Measurements from ENCODE around the gene AFAP1. TPM values are rescaled to one million over a fixed set of nuclear protein-coding genes. Genes with fewer than 3 reads are reported as not detected.

AFAP1 gene
- polyA plus RNA-seq, 4 donors = 21.6 to 28.3 (median 23.6) TPM

DNA sequence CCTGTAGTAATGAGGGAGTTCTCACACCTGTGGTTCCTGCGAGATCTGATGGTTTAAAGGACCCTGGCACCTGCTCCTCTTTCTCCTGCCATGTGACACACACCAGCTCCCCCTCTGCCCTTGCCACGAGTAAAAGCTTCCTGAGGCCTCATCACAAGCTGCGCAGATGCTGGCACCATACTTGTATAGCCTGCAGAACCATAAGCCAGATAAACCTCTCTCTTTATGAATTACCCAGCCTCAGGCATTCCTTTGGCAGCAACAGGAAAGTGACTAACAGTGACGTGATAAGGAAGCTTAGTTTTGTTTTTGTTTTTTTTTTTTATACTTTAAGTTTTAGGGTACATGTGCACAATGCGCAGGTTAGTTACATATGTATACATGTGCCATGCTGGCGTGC is 130.9 kb downstream of the AFAP1 start:
- no peak for DNase-seq (ENCODE audit: low read depth in 4 of 4, low spot score in 3 of 4)

DNA sequence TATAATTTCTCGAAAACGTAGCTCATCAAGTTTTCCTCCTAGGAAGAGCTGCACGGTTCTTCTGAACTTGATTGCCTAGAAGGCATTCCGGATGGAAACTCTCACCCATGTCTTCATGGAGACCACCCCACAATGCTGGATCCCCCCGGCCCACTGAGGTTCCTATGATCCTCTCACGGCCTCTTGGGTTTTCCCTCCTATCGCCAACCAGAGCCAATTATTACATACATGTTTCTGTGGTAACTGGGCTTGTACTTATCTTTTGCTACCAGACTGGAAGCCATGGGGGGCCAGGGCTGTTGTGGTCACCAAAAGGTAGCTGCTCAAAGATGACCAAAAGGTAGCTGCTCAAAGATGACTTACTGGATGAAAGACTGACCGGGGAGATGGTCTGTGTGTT is 131.5 kb downstream of the AFAP1 start:
- DNase-seq (ENCODE audit: low read depth in 4 of 4, low spot score in 3 of 4) = no peak

DNA sequence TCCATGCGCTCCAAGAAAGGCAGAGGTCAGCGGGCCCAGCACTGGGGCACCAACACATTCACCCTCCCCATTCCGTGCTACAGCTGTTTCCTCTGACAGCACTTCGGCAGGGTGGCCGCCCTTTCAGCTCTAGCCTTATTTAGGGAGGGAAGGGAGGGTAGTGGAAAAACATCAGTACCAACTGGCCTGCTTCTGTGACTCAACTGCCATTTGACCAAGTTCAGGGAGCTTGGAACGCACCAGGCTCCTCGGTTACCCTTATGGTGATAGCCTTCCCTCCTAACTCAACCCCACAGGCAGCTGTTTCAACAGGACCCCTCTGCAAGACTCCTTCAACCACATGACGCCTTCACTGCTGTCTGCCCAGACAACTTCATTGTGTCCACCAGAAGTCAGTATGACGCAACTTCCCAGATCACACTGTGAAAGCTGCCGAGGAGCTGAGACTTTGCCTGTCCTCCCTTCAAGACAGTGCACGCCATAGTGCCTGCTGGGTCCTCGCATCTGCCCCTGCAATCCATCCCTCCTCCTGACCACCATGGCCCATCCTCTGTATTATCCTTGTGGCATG is 132.2 kb downstream of the AFAP1 start:
- no peak for DNase-seq (ENCODE audit: low read depth in 4 of 4, low spot score in 3 of 4)

DNA sequence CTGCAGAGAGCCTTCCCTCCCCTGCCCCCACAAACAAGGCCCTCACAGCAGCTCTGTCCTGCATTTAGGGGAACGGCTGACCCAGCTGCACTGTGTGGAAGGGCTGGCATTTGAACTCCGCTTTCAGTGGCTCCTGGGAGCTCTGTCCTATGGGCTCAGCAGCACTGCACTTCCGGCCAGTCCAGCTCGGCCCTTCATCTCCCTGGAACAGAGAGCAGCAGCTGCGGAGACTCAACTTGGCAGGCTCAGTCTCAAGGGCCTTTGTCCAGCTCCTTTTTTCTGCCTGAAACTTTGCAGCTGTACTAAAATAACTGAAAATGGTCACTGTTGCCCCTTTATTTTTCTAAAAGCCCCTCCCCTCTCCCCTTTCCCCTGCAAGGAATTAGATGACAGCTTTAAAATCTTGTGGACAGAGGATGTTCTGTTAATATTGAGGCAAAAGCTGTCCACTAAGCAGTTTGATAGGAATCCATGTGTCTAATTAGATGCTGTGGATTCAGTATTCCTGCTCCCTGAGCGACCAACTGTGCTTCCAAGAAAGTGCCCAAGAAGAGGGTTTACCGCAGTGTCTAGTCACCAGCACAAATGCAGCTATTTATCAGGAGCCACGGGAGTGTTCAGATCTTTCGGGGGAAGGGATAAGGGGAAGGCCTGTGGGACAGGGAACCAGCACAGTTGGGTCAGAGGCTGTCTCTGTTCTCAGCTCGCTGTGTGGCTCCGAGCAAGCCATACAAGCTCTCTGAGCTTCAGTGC is 133.1 kb downstream of the AFAP1 start:
- DNase-seq (ENCODE audit: low read depth in 4 of 4, low spot score in 3 of 4) = peak in 2 of 4 donors; percentile 78 to 87

DNA sequence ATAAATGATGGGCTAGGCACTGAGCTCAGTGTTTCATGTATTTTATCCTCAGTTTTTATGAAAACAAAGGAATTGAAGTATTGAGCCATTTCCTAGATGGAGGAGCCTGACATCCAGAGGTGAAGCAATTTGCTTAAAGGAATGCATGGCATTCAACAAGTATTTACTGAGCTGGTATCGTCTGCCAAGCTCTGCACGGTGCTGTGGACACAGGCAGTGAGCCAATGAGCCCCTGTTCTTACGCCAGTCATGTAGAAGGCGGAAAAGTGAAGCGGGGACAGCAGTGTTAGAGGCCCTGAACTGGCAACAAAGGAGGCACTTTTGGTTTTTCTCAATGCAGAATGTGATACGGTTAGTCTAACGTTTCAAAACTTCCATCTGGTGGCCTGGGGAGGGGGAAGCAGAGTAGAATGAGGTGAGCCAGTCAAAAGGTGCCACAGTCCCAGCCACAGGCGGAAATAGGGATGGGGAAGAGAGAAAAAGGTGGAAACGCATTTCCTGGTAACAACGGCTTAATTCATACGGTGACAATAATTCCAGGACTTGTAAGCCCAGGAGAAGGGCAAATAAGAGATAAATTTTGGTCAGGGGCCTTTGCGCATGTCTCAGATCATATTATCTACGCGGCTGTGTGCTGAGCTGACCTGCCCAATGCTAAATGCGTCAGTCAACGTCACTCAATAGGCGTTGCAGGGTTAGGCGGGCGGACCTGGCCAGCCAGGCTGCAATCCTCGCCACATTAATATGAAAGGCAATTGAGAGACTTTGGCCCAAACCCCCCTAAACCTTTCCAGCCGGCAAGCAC is 133.9 kb downstream of the AFAP1 start:
- no peak for DNase-seq (ENCODE audit: low read depth in 4 of 4, low spot score in 3 of 4)

DNA sequence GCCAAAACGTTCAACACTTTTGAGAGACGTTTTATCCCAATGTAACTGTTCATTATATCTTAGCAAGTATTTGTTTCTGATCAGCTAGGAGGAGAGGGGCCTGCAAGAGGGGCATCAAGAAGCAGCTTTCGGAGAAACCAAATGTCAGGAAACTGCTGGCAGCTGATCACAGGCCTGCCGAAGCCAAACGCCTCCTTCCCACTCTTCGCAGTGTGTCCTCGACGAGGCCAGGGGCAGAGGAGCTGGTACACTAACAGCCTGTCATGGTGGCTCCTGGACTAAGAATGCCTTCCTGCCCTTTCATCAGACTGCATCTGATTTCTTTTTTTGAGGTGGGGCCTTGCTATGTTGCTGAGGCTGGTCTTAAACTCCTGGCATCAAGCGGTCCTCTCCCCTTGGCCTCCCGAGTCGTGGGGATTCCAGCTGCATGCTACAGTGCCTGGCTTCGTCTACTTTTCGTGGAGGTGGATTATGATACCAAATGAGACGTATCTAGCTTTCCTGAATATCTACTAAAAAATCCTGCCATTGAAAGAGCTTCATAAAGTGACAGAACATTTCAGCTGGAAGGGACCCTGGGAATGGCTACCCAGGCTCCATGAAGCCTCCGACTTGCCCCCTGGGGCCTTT is 134.8 kb downstream of the AFAP1 start:
- no peak for DNase-seq (ENCODE audit: low read depth in 4 of 4, low spot score in 3 of 4)

DNA sequence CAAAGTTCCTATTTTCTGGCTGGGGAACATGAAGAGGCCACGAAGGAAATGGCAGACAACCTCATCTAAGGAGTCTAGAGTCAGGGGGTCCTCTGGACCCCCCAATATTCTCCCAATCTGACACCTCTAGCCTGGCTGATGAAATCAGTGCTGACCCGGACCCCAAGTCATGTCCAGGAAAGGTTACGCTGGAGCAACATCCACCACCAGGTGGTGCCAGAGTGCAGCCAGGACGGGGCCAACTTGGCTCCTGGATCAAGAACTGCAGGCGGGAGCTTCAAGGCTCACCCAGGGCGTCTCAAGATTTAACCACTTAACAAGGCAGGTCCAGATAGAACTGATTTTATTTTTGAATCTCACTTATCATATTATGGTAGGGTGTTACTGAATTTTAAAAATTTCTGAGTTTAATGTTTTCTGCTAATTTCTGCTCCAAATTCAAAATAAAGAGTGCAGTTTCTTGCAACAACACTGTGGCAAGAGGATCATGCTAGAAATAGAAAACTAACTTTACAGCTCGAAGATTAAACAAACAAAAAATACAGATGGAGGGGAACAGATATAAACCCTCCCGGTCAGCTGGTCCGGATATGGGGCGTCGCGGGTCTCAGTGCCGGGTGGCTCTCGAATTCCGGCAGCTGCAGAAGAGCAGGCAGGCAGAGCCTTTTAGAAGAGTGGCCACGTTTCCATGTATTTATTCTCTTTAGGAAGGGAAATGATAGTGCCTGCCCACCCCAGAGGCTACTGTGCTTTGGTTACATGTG is 135.5 kb downstream of the AFAP1 start:
- no peak for DNase-seq (ENCODE audit: low read depth in 4 of 4, low spot score in 3 of 4)

DNA sequence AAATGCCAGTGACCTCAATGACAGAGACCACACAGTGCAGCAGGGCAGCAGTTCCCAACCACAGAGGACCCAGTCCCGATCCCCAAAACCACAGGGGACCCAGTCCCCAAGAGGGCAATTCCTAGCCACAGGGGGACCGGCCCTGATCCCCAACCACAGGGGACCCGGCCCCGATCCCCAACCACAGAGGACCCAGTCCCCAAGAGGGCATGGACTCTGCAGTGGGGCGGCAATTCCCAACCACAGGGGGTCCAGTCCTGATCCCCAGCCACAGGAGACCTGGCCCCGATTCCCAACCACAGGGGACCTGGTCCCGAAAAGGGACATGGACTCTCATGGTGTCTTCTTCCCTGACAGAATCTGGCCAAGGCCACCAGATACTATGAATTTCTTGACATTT is 136.3 kb downstream of the AFAP1 start:
- DNase-seq (ENCODE audit: low read depth in 4 of 4, low spot score in 3 of 4) = no peak

DNA sequence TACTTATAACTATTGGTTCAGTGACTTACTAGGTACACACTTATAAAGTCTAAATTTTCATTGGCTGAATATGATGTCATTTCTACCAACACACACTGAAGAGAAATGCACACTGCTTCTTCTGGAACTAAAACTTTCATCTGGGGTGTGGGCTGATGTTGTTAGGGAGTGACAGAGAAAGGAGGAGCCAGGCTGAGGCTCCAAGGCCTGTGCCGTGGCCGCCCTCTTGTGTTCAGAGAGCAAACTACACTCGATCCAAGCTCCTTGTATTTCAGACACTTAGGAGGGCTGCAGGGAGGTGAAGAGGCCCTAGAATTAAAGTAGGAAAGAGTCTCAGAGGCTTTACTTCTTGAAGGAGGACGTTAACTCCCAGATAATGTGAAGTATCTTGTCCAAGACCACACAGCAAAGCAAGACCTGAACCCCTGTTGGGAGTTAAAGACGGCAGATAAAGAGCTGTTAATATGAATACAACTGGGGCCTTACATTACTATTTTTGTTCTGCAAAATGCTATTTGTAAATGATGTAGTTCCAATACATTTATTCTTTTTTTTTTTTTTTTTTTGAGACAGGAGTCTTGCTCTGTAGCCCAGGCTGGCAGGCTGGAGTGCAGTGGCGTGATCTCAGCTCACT is 137.5 kb downstream of the AFAP1 start:
- DNase-seq (ENCODE audit: low read depth in 4 of 4, low spot score in 3 of 4) = no peak

DNA sequence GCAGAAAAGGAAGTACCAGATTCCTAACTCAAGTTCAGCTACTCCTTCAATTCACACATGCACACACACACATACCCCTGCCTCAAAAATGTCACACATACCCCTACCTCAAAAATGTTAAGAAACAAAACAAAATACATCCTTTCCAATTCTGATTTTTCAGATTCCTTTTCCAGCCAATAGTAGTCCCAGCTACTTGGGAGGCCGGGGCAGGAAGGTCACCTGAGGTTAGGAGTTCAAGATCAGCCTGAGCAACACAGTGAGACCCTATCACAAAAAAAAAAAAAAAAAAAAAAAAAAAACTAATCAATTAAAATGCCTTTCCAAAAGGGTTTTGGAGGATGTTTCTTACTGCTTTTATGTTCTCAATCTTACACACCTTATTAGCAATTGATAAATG is 138.0 kb downstream of the AFAP1 start:
- no peak for DNase-seq (ENCODE audit: low read depth in 4 of 4, low spot score in 3 of 4)

DNA sequence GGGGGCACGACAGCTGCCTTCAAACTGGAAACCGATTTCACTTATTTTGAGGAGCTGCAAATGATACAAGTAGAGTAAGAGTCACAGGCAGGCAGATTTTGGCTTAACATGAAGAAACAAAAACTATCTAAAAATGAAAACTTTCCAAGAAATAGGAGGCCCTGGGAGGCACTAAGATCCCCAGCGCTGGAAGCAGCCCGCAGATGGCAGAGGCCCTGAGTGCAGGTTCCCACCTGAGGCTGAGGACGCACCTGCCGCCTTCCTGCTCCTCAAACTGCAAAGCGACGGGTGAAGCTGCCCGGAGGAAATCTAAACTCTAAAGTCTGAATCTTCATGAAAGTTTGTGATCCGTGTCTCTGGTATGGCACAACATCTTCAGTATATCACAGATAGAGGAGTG is 138.7 kb downstream of the AFAP1 start:
- no peak for DNase-seq (ENCODE audit: low read depth in 4 of 4, low spot score in 3 of 4)

DNA sequence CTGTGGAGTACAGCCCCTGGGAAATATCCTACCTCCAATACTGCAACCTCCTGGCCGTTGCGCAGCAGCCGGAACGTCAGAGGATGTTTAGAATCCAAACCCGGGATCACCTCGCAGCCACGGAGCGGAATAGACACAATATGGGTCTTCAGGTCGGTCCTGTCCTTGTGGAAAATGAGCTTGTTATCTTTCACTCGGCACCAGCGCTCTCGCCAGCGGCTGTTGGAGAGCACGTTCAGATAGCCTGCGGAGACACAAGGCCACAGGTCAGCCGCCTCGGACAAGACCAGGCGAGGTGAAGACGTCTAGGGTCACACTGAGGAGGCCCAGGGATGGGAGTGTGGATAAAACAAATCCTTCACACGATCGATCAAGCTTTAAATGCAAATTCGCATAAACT is 139.3 kb downstream of the AFAP1 start:
- DNase-seq (ENCODE audit: low read depth in 4 of 4, low spot score in 3 of 4) = no peak

DNA sequence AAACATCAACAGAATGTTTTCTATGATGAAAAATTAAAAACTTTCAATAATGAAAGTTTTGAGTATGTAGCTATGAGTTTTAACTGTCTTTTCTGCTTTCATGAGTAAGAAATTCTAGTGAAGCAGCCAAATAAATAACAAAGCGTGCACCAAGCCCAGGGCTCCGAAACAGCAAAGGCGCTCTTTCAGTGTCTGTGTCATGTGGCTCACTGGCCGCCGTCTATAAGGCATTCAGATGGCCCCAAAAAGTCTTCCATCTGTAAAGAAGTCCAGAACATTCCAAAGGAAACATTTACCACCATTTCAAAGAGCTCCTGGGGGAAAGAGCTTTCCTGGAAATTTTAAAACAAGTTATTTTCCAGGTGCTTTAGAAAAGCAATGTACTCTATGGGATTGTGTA is 139.9 kb downstream of the AFAP1 start:
- DNase-seq (ENCODE audit: low read depth in 4 of 4, low spot score in 3 of 4) = no peak

DNA sequence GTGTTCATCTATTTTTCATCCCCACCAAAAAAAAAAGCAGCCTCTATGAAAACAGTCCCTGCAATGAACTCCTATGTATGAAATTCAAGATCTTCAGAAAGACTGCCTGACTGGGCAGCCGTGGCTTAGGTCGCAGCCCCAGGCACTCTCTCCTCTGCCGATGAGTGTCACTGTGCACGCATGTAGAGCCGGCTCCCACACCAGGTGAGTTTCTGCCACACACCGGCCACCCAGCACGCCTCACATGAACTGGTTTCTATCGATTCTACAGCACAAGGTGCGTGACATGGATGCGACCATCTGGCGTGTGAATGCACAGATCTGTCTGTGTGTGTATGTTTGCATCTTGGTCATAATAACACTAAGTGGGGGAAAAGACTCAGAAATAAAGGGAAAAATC is 140.4 kb downstream of the AFAP1 start:
- no peak for DNase-seq (ENCODE audit: low read depth in 4 of 4, low spot score in 3 of 4)

DNA sequence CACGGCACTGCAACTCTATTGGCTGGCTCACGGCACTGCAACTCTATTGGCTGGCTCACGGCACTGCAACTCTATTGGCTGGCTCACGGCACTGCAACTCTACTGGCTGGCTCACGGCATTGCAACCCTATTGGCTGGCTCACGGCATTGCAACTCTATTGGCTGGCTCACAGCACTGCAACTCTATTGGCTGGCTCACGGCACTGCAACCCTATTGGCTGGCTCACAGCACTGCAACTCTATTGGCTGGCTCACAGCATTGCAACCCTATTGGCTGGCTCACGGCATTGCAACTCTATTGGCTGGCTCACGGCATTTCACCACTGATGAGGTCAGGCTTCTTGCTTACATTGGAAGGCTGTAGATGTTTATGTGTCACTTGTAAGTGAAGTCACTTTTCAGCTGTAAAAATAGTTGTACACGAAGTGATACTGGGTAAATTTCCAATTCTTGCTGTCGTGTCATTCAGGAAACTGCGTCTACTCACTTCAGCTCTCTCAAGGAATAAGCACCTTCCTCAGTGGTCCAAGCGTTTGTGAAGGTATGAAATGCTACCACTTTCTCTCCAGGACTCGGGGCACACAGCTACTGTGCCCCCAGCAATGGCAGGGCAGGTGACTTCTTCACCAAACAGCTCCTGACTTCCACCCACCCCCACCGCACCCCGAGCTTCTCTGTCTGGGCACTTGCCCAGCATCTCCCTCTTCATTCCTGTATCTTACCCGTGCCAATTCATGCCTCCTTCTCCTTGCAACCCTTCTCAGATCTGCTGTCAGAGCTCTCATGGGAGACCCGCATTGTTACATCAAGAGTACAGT is 141.3 kb downstream of the AFAP1 start:
- DNase-seq (ENCODE audit: low read depth in 4 of 4, low spot score in 3 of 4) = no peak

DNA sequence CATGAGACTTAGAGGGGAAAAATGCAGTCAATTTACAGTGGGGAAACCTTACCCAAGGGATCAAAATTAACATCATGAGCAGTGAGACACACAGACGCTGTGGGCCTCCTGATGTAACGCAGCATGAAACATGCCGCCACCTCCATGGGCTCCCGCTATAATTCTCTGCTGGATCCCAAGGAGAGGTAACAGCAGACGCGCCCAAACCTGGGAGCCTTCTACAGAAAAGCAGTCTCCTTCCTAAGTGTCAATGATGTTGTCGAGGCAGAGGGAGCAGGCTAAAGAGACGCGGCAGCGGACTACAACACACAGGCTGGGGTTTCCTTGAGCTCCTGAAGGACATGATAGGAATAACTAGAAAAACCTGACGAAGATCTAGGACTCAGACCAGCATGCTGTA is 142.3 kb downstream of the AFAP1 start:
- DNase-seq (ENCODE audit: low read depth in 4 of 4, low spot score in 3 of 4) = no peak

DNA sequence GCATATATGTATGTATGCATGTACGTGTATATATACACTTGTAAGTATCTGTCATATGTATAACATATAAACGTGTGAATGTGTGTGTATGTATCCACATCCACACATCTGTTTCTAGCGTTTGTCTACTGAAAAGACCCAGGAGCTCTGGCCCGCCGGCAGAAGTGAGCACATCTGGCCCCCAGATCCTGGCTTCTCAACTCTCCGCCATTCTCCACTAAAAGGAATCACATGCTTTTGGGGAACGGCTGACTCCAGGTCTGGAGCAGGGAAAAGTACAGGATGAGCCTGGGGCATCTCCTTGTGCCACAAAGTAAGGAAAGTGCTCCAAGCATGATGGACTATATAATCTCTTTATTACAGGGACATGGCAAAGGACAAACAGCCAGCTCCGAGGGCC is 143.7 kb downstream of the AFAP1 start:
- DNase-seq (ENCODE audit: low read depth in 4 of 4, low spot score in 3 of 4) = no peak

DNA sequence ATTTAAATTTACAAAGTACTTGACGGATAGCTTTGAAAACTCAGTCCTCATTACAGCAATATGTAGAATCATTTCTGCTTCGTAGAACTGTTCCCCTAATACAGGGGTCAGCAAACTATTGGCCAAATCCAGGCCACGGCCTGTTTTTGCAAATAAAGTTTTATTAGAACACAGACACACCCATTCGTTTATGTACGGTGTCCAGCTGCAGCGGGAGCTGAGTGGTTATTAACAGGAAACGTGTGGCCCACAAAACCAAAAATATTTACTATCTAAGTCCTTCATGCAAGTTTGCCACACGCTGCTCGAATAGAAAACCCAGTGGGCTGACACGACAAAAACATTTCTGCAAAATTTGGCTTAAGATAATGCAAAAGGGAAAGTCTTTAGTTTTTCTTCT is 146.5 kb downstream of the AFAP1 start:
- no peak for DNase-seq (ENCODE audit: low read depth in 4 of 4, low spot score in 3 of 4)

DNA sequence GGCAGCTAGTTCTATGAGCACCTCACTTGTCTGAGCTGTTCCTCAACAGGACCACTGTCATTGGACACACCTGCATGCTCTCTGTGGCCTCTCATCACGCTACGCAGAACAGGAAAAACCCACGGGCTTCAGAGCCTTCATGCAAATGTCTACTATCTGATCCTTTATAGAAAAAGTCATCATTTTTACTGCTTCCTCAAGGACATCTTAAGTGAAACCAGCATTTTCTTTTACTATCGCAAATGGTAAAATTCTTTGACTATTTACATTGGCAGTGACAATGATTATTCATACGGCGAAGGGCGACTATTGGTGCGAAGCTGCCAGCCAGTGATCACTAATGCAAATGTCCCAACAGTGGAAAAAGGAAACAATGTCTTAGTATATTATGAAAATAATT is 147.0 kb downstream of the AFAP1 start:
- DNase-seq (ENCODE audit: low read depth in 4 of 4, low spot score in 3 of 4) = no peak

Measured in right renal pelvis (tissue), 4 donors.